ENCODE data around the gene PKP2.

The PKP2 gene

GRCh38 chr12:32896432-32897280 lies at the start of gene PKP2:
TSS of gene PKP2 (minus strand) at chr12:32896777. CDS start at chr12:32896731, 46 bp downstream.
- no peak for DNase-seq

GRCh38 chr12:32944195-32944594 lies 47.6 kb upstream of the PKP2 start:
- no peak for DNase-seq

GRCh38 chr12:32939801-32940200 lies 43.2 kb upstream of the PKP2 start:
- no peak for DNase-seq

GRCh38 chr12:32926963-32927362 lies 30.4 kb upstream of the PKP2 start:
- DNase-seq = no peak

- no peak for DNase-seq
These were observed 29.8 kb upstream of the PKP2 start for GRCh38 chr12:32926356-32926755.

- no peak for DNase-seq
These were observed 26.1 kb upstream of the PKP2 start for GRCh38 chr12:32922546-32923297.

GRCh38 chr12:32921397-32921796 lies 24.8 kb upstream of the PKP2 start:
- peak; percentile 79 for DNase-seq

GRCh38 chr12:32920506-32921085 lies 24.0 kb upstream of the PKP2 start:
- DNase-seq = peak; percentile 51

GRCh38 chr12:32918890-32919801 lies 22.6 kb upstream of the PKP2 start:
- peak; percentile 86 for DNase-seq

- peak; percentile 84 for DNase-seq
These were observed 20.6 kb upstream of the PKP2 start for GRCh38 chr12:32917094-32917611.

GRCh38 chr12:32907898-32908476 lies 11.4 kb upstream of the PKP2 start:
- DNase-seq = no peak

- no peak for DNase-seq
These were observed 10.6 kb upstream of the PKP2 start for GRCh38 chr12:32907166-32907565.

GRCh38 chr12:32906399-32907165 lies 10.0 kb upstream of the PKP2 start:
- DNase-seq = no peak

- no peak for DNase-seq
These were observed 7.2 kb upstream of the PKP2 start for GRCh38 chr12:32903763-32904162.

GRCh38 chr12:32903318-32903717 lies 6.7 kb upstream of the PKP2 start:
- DNase-seq = no peak

- no peak for DNase-seq
These were observed 5.9 kb upstream of the PKP2 start for GRCh38 chr12:32902287-32902997.

GRCh38 chr12:32901553-32901952 lies 5.0 kb upstream of the PKP2 start:
- no peak for DNase-seq

GRCh38 chr12:32897687-32898573 lies 1.4 kb upstream of the PKP2 start:
- DNase-seq = no peak

GRCh38 chr12:32897281-32897610 lies 669 bp upstream of the PKP2 start:
- no peak for DNase-seq
